GM12892 (cell line): ENCODE data around the gene DOP1A.

Experiments used
- POLR2A ChIP-seq: IDR thresholded peaks from 2 replicates; pipeline ENCODE4 v1.6.1; 2011; ENCODE audit warnings: low read depth, low read length, control low read depth
- POLR2AphosphoS5 ChIP-seq: IDR thresholded peaks from 2 replicates; pipeline ENCODE4 v1.6.1; 2011; ENCODE audit warnings: low read depth, low read length, control low read depth
- TAF1 ChIP-seq: IDR thresholded peaks from 2 replicates; pipeline ENCODE4 v1.6.1; 2011; ENCODE audit warnings: low read depth, mild to moderate bottlenecking, control low read depth, low read length, borderline replicate concordance

GRCh38 chr6:83098589-83098988 is 31.1 kb downstream of the DOP1A start:
- TF ChIP-seq POLR2A: no peak
- no peak for TF ChIP-seq POLR2AphosphoS5
- no peak for TF ChIP-seq TAF1
